Lung (tissue), 12 donors: ENCODE results near the gene ZNF639. TPM values are rescaled to one million over a fixed set of nuclear protein-coding genes. Genes with fewer than 3 reads are reported as not detected.

Experiments used
- ATAC-seq: fragments of 200-7000 bp; cut with Tn5 transposase; one replicate; pipeline ENCODE4 v1.9.1; 2020; ENCODE audit warnings: moderate number of reproducible peaks; ENCODE audit not compliant: insufficient read depth, low FRiP score
- DNase-seq, 3 donors: peaks; one replicate each; pipeline ENCODE4 v3.0.0-alpha.2; 2013 to 2017
- H3K27ac ChIP-seq, 2 donors: one replicate each; pipeline ENCODE4 v1.5.1; 2013; ENCODE audit warnings: mild to moderate bottlenecking in 2 of 2, moderate library complexity in 2 of 2, control low read depth in 1 of 2, inconsistent platforms in 1 of 2, low read depth in 1 of 2, low read length in 1 of 2
- H3K27me3 ChIP-seq, 3 donors: one replicate each; pipeline ENCODE4 v1.5.1; 2013; ENCODE audit warnings: low read length in 2 of 3; ENCODE audit not compliant: control insufficient read depth in 3 of 3, insufficient read depth in 3 of 3
- H3K36me3 ChIP-seq, 4 donors: one replicate each; pipeline ENCODE4 v1.5.1; 2013; ENCODE audit warnings: low read length in 4 of 4, mild to moderate bottlenecking in 1 of 4, moderate library complexity in 1 of 4; ENCODE audit not compliant: control insufficient read depth in 4 of 4, insufficient read depth in 4 of 4
- H3K4me1 ChIP-seq, 5 donors: one replicate each; pipeline ENCODE4 v1.5.1; 2013; ENCODE audit warnings: low read length in 5 of 5, mild to moderate bottlenecking in 2 of 5, moderate library complexity in 1 of 5; ENCODE audit not compliant: control insufficient read depth in 5 of 5, insufficient read depth in 5 of 5
- H3K4me3 ChIP-seq: one replicate; pipeline ENCODE4 v1.5.1; 2013; ENCODE audit warnings: mild to moderate bottlenecking, control low read depth, moderate library complexity
- H3K9ac ChIP-seq, 2 donors: one replicate each; pipeline ENCODE4 v1.5.1; 2013; ENCODE audit warnings: low read length in 2 of 2, control low read depth in 1 of 2; ENCODE audit not compliant: insufficient read depth in 1 of 2
- H3K9me3 ChIP-seq, 4 donors: one replicate each; pipeline ENCODE4 v1.5.1; 2013; ENCODE audit warnings: low read length in 3 of 4, mild to moderate bottlenecking in 1 of 4, moderate library complexity in 1 of 4; ENCODE audit not compliant: control insufficient read depth in 4 of 4, insufficient read depth in 3 of 4
- WGBS, 2 donors: extraction: QIAGEN DNeasy Blood & Tissue Kit; methylation state at CpG; one replicate each; pipeline ENCODE4 v1.1.7; 2013; 5-methylcytosine and 5-hydroxymethylcytosine counted together
- polyA plus RNA-seq, 2 donors: library from polyadenylated mRNA; stranded (reverse); fragments of 200-250 nt; gene quantifications; one replicate each; pipeline ENCODE4 v1.2.1, GENCODE V29; 2013
- total RNA-seq, 2 donors: library from RNA; depleted of rRNA in 1 of 2; stranded (reverse); fragments of >200 nt in 1 of 2; gene quantifications; one replicate each; pipeline ENCODE4 v1.2.1, GENCODE V29; 2014 to 2021
- TF ChIP-seq, protein P1 (sequence below): IDR thresholded peaks from 2 replicates; pipeline ENCODE4 v1.5.1; 2012; ENCODE audit warnings: mild to moderate bottlenecking; ENCODE audit errors: control extremely low read depth, extremely low read depth
- donor health status: control.
- donor health status: control.
- donor health status: Bipolar disorder and iron deficiency.
- donor health status: healthy.
- donor health status: DM: yes; HTN: yes; CAD: no.

ZNF639 gene
- total and polyA plus RNA-seq, 4 donors = 14.8 to 53.3 (median 22.0) TPM

DNA sequence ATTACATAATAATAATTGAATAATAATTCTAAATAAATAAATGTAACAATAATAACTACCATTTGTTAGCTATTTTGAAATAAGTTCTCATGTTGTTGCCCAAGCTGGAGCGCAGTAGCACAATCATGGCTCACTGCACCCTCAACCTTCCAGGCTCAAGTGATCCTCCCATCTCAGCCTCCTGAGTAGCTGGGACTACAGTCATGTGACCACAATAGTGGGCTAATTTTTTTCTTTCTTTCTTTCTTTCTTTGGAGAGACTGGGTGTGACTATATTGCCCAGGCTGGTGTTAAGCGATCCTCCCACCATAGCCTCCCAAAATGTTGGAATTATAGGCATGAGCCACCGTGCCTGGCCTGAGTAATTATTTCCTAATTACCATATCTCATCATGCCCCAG is 41.0 kb upstream of the ZNF639 start:
- H3K9ac ChIP-seq = no peak overlapping the region
- H3K4me1 ChIP-seq = no peaks in the 10 kb centered on the region
- TF ChIP-seq, protein P1, sequence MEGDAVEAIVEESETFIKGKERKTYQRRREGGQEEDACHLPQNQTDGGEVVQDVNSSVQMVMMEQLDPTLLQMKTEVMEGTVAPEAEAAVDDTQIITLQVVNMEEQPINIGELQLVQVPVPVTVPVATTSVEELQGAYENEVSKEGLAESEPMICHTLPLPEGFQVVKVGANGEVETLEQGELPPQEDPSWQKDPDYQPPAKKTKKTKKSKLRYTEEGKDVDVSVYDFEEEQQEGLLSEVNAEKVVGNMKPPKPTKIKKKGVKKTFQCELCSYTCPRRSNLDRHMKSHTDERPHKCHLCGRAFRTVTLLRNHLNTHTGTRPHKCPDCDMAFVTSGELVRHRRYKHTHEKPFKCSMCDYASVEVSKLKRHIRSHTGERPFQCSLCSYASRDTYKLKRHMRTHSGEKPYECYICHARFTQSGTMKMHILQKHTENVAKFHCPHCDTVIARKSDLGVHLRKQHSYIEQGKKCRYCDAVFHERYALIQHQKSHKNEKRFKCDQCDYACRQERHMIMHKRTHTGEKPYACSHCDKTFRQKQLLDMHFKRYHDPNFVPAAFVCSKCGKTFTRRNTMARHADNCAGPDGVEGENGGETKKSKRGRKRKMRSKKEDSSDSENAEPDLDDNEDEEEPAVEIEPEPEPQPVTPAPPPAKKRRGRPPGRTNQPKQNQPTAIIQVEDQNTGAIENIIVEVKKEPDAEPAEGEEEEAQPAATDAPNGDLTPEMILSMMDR = no peak
- DNase-seq (no peak), ATAC-seq (no peak)
- no peak overlapping the region for H3K4me3 ChIP-seq
- no peaks in the 10 kb centered on the region for H3K27me3 ChIP-seq
- H3K36me3 ChIP-seq = no peaks in the 10 kb centered on the region
- WGBS, 2 donors = 84% methylated on average over 3 of the region's 3 CpGs
- H3K27ac ChIP-seq = no peak overlapping the region
- H3K9me3 ChIP-seq = no peaks in the 10 kb centered on the region

DNA sequence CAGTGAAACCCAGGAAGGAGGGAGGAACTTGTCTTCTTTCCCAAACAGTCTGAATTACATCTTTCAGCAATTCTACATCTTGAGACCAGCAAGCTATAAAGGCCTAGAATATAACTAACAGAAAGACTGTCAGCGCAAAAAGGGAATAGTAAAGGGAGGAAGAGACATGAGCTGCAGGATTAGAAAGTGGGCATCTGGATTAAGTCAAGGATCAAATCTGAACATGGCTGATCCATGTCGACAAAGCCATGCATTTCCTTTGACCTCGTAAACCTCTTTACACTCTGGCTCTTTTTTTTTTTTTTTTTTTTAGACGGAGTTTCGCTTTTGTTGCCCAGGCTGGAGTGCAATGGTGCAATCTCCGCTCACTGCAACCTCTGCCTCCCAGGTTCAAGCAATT is 36.5 kb upstream of the ZNF639 start:
- ATAC-seq = no peak
- no peak for DNase-seq
- H3K27ac ChIP-seq = no peak overlapping the region
- no peaks in the 10 kb centered on the region for H3K9me3 ChIP-seq
- no peaks in the 10 kb centered on the region for H3K4me1 ChIP-seq
- no peak overlapping the region for H3K4me3 ChIP-seq
- H3K27me3 ChIP-seq = peaks cover 0 to 2% (median 0%) of the 10 kb centered on the region in 3 donors
- H3K9ac ChIP-seq = no peak overlapping the region
- TF ChIP-seq, protein P1 = no peak
- 86 to 88% methylated on average over 6 of the region's 6 CpGs for WGBS, 2 donors
- no peaks in the 10 kb centered on the region for H3K36me3 ChIP-seq

DNA sequence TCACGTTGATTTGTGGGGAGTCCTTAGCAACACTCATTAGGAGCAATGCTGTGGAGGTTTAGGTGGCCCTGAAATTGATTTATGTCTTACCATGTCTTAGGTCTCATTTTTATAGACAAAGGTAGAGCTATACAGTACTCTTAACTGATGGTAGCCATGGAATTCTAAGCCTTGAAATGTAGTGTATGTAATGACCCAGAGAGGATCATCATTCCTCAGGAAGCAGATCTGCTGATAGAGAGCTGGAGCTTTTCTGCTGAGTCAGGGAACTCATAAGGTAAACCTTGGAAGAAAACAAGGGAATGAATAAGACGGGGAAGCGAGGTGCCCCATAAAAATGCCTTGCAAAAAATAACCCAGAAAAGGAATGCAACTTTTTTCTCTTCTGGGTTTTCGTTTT is 34.0 kb upstream of the ZNF639 start:
- 59 to 88% methylated on average over 4 of the region's 4 CpGs for WGBS, 2 donors

More for the DNA sequence above, 34.0 kb upstream of the ZNF639 start:
- Histone ChIP-seq H3K9ac (no peak overlapping the region), H3K36me3 (no peaks in the 10 kb centered on the region), H3K4me3 (no peak overlapping the region), H3K27ac (no peak overlapping the region), H3K27me3 (peaks cover 0 to 2% (median 0%) of the 10 kb centered on the region in 3 donors), H3K9me3 (no peaks in the 10 kb centered on the region), H3K4me1 (no peaks in the 10 kb centered on the region)
- ATAC-seq = no peak
- DNase-seq = no peak
- TF ChIP-seq, protein P1 = no peak
